Hematopoietic multipotent progenitor cell treated with erythropoietin and hydrocortisone succinate and interleukin-3 and kit ligand, for 4 days (in vitro differentiated cells): ENCODE results near the gene PCNX2.

Experiments used
- DNase-seq: peaks from one replicate; pipeline ENCODE4 v3.0.0-alpha.2; 2015

The PCNX2 gene

GRCh38 chr1:233217832-233218231, 77.7 kb downstream of the PCNX2 start:
- DNase-seq, result no peak

DNA sequence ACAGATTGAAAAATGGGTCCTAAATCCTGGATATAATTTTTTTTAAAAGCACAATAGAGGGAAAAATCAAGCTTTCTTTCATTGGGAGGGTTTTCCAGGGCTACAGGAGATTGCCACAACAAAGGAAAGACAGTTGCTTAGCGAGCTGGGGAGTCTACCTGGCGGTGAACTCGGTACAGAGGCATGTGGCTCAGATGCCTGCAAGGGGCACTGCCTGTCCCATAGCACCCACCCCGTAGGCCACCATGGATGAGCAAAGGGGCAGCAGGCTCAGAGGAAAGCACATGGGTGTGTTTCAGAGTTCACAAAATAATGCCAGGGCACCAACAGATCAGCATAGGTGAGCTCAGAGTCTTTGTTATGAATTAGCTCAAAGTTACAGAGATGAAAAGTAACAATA, 79.5 kb downstream of the PCNX2 start:
- no peak for DNase-seq

- DNase-seq, result no peak
These were observed 80.3 kb downstream of the PCNX2 start for GRCh38 chr1:233215135-233215760.

- DNase-seq, result no peak
These were observed 83.9 kb downstream of the PCNX2 start for GRCh38 chr1:233211595-233211994.

DNA sequence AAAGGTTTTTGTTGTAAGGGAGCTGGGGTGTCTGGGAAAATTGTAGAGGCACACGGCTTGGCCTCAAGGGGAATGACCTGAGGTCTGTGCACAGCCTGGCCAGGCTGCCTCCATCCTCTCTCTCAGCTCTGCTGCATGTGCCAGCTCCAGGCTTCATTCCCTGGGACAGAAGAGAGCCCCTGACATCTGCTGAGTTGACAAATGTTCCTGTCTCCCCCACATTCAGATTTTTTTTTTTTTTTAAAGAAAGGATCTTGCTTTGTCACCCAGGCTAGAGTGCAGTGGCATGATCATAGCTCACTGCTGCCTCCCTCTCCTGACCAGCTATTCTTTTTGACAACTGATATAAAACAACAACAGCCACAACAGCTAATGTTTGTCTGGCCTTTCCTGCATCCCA, 84.4 kb downstream of the PCNX2 start:
- DNase-seq, result no peak

DNA sequence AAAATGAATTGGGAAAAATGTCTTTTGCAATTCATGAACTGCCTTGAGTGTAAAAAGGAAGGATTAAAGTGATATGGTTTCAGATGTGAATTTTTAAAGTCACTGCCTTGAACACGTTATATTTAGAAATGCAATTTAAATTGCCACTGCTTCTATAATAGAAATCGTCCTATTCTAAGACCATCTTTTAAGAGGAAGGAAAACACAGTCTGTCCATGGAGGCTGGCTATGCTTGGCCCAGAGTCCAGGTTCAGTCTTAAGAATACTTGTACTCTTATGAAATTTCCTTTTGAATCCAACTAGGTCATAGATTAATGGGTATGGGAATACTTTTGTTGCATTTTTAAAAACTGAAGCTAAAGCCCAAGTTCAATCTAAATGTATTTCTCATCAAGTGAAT, 86.0 kb downstream of the PCNX2 start:
- DNase-seq, result no peak

GRCh38 chr1:233208687-233209086, 86.8 kb downstream of the PCNX2 start:
- no peak for DNase-seq

- DNase-seq, result no peak
These were observed 97.6 kb downstream of the PCNX2 start for GRCh38 chr1:233197940-233198339.

DNA sequence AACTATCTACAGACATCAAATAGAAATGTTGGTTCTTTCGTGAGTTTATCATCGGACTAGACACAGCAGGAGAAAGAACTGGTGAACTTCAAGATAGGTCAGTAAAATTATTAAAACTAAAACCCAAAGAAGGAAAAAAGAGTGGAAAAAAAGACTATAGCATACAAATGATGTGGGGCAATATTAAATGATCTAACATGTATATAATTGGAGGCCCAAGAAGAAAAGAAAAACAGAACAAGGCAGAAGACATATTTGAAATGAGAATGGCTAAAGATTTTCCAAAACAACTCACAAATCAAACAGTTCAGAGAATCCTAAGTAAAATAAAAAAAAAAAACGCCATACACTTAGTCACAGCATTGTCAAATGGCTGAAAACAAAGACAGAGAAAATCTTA, 101.8 kb downstream of the PCNX2 start:
- no peak for DNase-seq

GRCh38 chr1:233190987-233191386, 104.5 kb downstream of the PCNX2 start:
- no peak for DNase-seq

GRCh38 chr1:233189526-233189925, 106.0 kb downstream of the PCNX2 start:
- DNase-seq, result no peak

DNA sequence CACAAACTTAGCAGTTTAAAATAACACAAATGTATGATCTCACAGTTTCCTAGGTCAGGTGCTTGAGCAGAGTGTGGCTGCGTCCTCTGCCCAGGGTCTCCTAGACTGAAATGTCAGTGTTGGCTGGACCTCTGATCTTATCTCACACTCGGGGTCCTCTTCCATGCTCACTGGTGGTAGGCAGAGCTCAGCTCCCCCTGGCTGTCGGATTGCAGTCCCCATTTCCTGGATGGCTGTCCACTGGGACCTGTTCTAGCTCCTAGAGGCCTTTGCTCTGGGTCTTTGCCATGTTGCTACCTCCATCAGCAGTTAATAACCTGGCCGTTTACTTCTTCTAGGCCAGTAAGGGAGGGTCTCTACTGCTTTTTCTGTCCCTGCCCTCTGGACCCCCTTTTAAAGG, 107.5 kb downstream of the PCNX2 start:
- no peak for DNase-seq

DNA sequence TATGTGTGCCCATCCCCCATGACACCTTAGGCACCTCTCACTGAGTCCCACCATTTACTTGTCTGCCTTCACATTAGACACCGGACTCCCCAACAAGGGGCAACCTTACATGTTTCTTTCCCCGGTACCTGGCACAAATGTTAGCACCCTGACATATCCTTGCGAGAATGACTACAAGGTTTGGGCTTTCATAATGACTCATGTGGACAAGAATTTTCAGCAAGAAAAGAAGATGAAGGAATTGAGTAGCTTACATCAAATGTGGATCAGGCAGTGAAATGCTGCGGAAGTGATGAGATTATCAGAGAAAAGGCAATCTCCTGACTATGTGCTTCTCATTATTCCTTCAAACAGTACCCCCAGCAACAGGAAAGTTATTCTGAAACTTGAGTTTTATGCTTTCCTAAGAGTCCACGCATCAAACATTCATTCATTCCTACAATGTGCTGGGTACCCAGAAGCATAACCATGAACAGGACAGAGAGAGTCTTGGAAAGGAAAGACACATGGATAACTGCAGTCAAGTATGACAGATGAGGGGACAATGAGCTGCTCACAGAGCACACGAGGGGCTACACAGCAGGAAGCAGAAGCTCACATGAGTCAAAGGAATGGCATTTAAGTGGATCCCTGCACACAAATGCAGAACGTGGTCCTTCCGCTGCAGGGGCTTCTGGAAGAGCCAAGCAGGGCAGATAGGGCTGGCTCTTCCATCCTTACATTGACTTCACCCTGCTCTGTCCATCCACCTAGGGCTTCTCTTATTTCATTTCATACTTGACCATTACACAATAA, 112.1 kb downstream of the PCNX2 start:
- DNase-seq, result no peak

- DNase-seq, result no peak
These were observed 112.9 kb downstream of the PCNX2 start for GRCh38 chr1:233182587-233182986.

DNA sequence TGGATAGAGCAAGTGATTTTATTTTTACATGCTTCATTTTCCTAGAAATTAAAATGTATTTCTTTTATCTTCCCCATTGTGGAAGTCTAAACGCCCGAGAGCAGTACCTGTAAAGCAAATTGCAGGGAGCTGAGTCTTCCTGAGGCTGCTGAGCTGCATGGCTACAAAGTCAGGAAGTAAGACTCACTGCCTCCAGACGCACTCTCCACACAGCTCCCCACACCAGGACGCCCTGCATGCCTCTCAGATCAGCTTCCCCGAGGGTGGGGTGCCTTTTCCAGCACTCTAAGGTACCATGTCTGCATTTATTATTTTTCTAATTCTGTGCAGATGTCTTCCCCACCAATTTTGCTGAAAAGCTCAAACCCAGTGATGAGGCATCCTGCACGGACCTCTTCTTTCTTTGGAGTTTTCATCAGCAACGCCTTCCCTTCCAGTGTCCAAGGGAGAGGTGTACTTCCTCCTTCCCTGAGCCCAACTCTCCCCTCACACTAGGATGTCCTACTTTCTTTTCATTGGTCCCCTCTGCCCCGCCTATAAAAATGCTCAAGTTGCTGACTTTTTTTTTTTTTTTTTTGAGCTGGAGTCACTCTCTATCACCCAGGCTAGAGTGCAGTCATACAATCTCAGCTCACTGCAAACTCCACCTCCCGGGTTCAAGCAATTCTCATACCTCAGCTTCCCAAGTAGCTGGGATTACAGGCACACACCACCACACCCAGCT, 114.7 kb downstream of the PCNX2 start:
- DNase-seq, result no peak

DNA sequence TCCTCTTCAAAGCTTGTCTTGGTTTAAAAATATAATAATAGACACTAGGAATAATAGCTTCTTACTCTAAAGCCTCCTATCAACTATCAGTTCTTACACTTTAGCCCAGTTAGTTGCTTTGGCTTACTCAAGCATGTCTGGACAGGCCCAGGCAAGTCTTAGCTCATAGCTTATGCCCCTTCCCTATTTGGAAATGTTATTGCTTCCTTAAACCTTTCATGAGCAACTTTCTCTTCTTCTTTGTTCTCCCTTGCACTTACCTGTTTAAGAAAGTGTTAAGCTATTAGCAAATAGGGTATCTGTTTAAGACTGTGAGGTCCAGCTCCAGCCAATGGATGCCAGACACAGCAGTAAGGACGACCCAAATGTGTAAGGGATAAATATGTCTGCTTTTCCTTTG, 115.9 kb downstream of the PCNX2 start:
- DNase-seq, result peak; percentile 31

DNA sequence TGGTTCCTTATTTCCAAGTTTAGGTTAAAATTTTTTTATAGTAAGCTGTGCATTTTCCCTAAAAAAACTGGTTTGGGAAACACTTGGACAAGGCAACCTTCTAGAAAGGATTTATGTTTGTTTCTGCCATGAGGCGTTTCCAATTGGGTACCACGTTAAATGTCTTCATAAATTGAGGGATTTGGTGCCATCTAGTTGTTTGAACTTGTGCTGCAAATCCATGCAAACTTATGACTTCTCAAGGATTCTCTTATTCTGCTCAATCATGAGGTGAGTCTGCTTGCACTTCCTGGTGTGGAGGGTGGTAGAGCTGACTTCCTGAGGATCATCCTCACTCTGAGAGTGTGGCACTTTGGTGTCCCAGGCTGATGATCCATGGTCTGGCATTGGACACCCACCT, 123.3 kb downstream of the PCNX2 start:
- DNase-seq, result peak; percentile 64

DNA sequence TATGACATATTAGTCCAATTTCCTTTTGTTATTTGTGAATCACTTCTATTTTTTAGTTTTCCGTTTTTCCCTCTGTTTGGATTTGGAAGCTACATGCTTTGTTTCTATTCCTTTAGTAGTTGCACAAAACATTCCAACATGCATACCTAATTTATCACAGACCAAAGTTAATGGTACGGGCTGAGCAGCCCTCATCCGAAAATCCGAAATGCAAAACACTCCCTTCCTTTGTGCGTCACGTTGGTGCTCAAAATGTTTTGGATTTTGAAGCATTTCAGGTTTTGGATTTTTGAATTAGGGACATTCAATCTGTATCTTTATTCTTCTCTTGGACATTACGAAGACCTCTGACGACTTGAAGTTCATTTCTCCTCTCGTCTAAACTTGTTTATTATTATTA, 124.8 kb downstream of the PCNX2 start:
- DNase-seq, result no peak

DNA sequence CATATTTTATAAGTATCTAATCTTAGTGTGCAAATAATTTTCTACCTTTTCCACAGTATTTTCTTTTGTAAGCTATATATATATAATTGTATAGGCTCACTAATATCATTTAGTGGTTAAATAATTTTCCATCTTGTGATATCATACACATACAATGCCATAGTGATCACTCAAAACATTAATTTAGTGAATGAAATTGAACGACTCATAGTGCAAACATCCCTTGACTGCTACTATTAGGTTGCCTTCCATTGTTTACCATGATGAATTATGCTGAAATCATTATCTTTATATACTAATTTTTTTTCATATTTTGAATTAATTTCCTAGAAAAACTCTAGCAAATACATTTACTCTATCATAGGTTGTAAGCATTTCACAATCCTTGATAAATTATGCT, 127.1 kb downstream of the PCNX2 start:
- no peak for DNase-seq

GRCh38 chr1:233166896-233167295, 128.6 kb downstream of the PCNX2 start:
- peak; percentile 6 for DNase-seq

GRCh38 chr1:233163696-233164095, 131.8 kb downstream of the PCNX2 start:
- DNase-seq, result no peak

DNA sequence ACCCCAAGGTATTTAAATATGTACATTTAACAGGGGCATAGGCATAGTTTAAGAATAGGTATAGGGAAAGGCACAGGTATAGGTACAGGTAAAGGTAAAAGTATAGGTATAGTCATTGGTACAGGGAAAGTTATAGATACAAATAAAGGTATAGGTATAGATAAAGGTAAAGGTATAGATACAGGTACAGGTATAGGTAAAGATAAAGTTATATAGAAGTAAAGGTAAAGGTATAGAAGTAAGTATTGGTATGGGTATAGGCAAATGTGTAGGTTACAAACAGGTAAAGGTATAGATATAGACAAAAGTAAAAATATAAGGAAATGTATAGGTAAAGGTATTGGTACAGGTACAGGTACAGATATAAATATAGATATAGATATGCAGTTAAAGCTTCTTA, 137.2 kb downstream of the PCNX2 start:
- DNase-seq, result no peak

GRCh38 chr1:233157245-233157644, 138.3 kb downstream of the PCNX2 start:
- no peak for DNase-seq

- DNase-seq, result no peak
These were observed 143.7 kb downstream of the PCNX2 start for GRCh38 chr1:233151861-233152260.
